ENCODE measurements around the gene C1QTNF1.
"Not testable (repeated sequence)": the region's sequence is repeated elsewhere in the genome, so short reads cannot be mapped to it uniquely, and the experiment has no call there.

Gene C1QTNF1

DNA sequence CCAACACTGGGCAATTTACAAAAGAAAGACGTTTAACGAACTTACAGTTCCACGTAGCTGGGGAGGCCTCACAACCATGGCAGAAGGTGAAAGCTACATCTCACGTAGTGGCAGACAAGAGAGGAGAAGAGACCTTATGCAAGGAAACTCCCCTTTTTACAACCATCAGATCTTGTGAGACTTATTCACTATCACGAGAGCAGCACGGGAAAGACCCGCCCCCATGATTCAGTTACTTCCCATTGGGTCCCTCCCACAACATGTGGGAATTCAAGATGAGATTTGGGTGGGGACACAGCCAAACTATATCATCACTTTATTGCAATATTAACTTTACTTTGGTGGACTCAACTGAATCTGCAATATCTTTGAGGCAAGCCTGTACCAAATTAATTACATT, 38.7 kb downstream of the C1QTNF1 start:
- no peak for DNase-seq

DNA sequence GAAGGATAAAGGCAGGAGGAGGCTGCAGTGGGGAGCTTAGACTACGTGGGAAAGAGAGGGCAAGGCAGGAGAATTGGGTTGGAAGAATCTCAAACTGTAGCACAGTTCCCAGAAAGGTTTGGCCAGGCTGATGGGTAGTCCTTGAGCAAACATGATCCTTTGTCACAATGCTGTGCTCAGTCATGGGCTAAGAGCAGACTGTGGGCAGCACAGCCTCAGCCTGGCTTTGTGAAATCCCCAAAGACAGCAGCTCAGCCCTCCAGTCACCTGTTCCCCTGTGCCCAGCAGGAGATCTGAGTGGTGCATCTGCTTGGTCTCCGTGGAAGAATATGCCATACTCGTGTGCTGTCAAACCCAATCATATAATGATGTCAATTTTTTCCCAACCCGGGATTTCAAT, 40.1 kb downstream of the C1QTNF1 start:
- DNase-seq, result no peak

DNA sequence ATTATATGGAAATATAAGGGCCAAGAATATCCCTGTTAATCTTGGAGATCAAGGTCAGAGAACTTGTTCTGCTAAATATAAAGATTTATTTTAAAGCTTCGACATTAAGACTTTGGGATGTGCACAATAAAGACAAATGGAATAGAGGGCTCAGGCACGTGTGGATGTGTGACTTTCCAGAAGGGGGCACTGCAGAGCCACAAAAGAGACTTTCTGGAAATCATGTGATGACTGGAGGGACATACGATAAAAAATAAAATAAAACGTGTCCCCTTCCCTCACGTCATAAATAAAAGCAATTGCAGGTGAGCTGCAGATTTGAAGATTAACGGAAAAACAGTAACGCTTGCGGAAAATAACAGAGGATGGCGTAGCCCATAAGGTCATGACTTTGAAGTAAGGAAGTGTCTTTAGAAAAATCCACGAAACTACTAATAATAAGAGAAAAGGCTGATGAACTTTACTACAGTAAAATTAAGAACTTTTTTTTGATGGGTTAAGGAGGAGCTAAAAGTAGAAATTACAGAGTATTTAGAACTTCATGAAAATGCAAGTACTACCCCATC, 41.2 kb downstream of the C1QTNF1 start:
- DNase-seq, result peak; percentile 77

DNA sequence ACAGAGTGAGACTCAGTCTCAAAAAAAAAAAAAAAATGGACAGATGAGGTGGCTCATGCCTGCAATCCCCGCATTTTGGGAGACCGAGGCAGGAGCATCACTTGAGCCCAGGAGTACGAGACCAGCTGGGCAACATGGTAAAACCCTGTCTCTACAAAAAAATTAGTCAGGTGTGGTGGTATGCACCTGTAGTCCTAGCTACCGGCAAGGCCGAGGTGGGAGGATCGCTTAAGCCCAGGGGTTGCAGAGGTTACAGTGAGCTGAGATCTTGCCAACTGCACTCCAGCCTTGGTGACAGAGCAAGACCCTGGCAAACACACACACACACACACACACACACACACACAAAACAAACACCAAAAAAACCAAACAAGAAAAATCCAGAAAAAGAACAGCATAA, 43.0 kb downstream of the C1QTNF1 start:
- no peak for DNase-seq

DNA sequence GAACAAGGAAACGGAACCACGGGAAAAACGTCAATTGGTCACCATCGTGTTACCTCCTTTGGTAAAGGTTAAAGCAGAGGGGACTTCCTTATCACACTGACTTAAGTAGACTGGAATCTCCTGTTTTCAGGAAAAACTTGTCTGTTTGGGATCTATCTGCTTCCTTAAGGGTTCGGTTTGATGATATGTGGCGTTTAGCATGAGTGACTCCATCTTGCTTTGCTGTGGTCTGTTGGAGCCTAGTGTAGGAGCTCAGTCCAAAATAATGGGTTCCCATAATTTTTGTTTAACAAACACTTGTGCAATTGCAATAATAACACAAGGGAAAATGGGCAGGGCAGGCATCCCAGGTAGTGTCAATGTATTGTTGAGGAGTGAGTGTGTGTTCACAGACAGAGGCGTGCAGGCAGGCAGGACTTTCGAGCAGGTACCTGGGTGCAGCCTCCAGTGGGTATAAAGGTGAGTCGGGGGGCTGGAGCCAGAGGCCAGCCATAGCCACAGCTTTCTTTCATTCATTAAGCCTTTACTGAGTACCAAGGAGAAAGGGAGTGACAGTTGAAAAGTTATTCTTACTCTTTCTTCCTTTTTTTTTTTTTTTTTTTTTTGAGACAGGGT, 46.4 kb downstream of the C1QTNF1 start:
- no peak for DNase-seq

DNA sequence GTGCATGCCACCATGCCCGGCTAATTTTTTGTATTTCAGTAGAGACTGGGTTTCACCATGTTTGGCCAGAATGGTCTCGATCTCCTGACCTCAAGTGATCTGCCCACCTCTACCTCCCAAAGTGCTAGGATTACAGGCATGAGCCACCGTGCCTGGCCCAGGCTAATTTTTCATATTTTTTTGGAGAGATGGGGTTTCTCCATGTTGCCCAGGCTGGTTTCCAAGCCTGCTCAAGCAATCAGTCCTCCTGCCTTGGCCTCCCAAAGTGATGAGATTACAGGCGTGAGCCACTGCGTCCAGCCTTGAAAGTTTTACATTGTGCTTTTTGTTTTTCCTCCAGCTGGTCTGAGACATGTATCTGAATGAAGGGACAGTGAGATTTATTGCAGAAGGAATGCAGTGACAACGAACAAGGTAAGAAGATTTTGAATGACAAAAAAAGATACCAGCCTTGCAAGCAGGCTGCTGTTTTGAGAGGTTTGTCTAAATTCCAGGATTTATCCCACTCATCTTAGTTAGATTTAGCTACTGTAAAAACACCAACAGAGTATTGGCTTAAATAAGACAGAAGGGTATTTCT, 47.3 kb downstream of the C1QTNF1 start:
- no peak for DNase-seq

DNA sequence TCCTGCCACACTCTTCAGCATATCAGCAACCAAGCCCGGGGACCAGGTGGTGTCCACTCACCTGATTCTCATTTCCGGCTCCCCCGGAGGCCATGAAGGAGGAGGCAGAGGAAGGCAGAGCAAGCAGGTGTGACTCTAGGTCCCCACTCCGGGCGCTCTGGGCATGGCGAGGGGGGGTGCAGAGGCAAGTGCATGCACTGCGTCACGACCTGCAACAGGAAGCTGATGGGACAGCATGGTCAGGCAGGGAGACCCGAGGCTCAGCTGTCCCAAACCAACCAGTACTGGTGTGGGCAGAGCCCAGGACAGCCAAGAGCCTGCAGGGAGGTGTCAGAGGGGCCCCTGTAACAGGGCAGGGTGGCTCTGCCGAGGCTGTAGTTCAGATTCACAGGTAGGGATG, 48.6 kb downstream of the C1QTNF1 start:
- DNase-seq, result no peak

DNA sequence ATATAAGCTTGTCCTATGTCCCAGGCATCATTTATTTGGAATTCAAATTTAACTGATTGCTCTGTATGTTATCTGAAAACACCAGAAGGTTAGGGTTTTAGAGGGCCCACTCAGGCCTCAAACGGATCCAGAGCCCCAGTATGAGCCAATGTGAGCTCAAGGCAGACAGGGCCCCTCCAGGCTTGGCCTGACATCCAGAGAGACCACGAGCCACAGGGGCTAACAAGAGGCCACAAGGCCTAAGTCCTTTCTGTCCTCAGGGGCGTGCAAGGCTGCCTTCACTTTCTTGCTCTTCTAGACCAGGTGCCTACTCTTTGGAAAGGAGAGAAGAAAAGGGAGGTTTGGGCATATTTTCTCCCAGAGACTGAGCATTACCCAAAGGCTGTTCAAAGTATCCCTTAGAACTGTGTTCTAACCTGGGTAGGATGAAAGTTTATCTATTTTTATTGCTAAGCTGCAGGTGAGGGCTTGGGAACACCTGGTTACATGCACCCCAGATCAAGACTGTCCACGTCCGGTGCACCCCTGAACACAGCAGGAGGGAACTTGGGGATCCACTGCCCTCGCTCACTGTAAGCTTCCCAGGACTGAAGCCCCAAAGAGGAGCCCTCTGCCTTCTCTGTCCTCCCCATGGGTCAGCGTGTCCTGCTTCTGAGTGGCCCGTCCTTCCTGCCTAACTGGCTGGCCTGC, 49.2 kb downstream of the C1QTNF1 start:
- DNase-seq, result no peak

DNA sequence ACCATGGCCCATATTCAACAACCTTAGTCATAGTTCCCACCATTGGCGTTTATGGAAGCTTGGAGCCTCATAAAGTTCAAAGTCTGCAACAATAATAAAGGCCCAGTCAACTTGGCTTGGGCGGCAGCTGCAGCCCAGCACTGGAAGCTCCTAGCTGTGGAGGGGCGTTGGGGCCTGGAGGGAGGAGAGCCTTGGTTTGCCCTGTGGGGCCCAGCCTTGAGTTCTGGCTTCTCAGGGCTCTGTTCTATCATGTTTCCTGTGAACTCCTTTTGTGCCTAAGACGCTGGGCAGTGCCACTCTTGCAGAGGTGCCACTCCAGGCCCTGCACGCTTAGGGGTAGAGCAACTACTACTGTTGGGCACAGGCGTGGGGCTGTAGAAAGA, 49.7 kb downstream of the C1QTNF1 start:
- DNase-seq, result no peak

DNA sequence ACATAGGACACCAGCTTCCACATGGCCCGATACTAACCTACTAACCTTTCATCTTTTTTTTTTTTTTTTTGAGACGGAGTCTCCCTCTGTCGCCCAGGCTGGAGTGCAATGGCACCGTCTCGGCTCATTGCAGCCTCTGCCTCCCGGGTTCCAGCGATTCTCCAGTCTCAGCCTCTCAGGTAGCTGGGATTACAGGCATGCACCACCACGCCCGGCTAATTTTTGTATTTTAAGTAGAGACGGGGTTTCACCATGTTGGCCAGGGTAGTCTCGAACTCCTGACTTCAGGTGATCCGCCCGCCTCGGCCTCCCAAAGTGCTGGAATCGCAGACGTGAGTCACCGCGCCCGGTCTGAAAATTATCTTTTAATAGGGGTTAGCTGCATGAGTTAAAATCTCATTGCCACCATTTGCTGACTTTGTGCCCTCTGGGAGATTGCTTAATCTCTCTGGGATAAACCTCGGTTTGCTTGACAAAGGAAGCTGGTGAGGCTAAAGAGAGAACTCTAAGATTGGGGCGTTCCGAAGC, 50.2 kb downstream of the C1QTNF1 start:
- not testable (repeated sequence) for DNase-seq

DNA sequence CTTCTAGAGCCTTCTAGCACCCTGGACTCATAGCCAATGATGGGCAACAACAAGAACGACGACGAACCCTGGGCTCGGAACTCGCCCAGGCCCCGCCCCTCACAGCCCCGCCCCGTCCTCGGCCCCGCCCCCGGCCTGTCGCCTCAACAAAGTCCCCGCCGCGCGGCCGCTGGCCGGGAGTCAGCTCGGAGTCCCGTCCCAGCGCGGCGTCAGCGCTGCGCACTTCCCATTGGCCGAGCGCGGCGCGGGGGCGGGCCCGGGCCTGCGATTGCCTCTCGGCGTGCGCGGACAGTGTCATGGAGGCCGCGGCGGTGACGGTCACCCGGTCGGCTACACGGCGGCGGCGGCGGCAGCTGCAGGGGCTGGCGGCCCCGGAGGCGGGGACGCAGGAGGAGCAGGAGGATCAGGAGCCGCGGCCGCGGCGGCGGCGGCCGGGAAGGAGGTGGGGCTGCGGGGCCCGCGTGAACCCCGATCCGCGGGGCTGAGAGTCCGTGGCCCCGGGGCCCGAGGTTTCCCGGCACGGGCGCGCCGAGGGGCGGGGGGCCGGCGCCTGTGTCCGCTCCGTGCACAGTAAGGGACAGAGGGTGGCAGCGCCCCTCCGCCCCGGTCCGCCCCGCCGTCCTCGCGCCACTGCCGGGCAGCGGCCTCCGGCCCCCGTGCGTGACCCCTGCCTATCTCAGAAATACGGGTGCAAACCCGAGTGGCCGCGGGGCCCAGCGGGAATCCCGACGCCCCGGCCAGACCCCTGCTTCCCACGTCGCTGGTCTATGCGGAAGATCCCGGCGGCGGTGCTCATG, 50.9 kb downstream of the C1QTNF1 start, which contains the start of gene ENGASE:
Gene ENGASE (plus strand): TSS at position 176 of the 797 bp plus-strand sequence. CDS start 121 bp downstream, at position 297.
- DNase-seq, result peak; percentile 96

DNA sequence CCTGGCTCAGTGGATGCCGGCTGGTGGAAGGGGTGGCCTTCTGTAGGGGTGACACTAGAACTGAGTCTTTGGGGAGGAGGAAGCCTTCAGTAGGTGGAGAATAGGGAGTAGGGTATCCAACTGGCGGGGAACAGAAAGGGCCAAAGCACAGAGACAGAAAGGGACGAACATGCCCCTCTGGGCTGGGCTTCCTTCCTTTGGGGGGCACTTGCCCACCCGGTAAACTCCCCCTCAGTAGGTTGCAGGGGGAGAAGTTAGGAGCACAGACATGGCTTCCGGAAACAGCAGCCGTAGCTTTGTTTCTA, 51.4 kb downstream of the C1QTNF1 start:
- DNase-seq, result peak; percentile 75

DNA sequence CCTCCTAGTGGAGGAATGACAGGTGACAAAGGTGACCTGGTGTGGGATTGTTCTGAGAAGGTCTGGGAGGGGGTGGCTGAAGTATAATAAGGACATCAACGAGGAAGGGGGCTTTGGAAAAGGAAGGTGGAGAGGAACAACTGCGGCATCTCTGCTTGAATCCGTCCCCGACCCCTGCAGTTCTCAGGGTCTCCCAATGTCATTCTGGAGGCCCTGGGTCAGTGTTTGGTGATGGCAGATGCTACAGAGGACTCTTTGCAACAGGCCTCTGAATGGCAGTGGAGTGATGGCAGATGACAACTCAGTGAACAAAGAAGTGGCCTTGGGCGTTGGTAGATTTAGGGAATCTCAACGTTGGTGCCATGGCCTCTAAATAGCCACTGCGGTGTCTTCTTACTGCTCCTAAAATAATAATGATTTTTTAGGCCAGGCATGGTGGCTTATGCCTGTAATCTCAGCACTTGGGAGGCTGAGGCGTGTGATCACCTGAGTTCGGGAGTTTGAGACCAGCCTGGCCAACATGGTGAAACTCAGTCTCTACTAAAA, 52.0 kb downstream of the C1QTNF1 start:
- DNase-seq, result no peak

DNA sequence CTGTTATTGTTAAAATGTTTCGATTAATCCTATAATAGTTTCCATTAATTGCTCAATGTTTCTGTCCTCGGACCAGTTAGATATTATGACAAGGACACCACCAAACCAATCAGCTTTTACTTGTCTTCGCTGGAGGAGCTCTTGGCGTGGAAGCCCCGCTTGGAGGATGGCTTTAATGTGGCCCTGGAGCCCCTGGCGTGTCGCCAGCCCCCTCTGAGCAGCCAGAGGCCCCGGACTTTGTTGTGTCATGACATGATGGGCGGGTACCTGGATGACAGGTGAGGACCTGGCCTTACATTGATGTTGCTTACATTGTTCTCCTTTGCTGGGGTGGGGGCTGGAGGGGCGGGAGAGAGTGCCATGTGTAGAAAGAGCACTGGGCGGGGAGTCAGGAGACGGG, 53.6 kb downstream of the C1QTNF1 start:
- no peak for DNase-seq

DNA sequence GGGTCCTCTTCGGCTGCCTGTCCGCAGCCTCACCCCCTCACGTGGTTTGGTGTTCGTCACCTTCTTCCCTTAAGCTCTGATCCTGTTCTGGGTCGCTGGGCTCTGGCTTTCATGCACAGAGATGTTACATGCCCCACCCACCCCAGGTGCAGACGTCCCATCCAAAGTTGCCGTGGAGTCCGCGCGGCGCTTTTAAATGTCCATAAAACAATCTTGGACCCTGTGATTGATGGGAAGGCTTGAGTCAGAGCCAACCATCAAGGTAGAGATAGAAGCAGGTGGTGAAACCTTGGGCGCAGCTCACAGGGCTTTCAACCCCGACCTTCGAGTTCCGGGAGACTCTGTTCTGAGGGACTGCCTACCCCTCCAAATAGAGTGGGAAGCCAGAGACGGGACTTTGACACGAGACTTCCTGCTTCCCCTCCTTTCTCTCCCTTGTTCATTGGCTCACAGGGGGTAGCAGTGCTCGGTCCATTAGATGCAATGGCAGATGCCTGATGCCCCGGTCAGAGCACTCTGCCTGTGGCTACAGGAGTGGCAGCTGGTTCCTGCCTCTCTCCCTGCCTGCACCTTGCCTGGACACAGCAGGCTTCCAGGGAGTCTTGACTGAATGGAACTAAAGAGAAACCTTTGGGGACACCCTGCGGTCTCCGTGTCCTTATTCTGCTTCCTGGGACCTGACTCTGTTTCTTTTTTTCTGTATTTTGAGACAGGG, 54.7 kb downstream of the C1QTNF1 start:
- no peak for DNase-seq

DNA sequence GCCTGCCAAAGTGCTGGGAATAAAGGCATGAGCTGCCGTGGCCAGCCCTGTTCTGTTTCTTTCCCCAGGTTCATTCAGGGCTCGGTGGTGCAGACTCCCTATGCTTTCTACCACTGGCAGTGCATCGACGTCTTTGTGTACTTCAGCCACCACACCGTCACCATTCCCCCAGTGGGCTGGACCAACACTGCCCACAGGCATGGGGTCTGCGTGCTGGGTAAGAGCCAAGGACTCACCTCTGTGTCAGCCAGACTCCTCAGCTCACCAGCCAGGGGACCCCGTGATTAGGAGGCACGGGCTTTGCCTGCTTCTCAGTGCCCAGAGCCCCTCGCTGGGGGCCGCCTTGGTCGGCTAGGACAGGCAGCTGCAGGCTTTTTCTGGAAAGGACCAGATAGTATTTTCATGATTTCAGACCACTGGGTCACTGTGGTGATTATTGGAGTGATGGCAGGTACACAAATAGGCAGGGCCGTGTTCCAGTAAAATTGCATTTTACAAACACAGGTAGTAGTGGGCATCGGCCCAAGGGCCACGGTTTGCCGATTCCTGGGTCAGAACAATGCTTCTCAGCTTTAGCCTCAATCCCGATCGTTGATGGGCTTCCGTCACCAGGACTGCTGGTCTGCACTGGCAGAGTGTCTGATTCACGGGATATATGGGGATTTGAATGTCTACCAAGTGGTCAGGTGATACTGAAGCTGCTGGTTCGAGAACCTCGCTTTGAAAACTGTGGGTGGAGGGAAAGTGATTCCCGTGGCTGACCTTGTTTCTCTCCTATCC, 55.6 kb downstream of the C1QTNF1 start:
- DNase-seq, result no peak

DNA sequence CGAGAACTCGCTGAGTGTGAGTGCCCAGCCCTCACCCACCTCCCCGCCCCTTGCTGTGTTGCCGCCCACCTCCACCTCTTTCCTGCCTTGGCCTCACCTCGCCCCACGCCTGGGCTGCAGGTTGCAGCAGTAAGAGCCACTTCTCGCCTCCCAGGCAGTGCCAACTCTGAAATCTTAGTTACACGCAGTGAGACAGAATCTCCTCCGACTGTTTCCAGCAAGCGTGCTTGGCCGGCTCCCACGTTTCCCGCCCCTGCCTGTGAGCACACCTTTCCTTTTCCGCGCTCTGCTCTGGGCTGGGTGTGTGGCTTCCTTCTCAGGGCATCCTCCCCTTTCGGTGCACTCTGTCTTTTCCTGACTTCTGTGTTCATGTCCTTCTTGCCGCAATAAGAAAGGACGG, 56.4 kb downstream of the C1QTNF1 start:
- no peak for DNase-seq

DNA sequence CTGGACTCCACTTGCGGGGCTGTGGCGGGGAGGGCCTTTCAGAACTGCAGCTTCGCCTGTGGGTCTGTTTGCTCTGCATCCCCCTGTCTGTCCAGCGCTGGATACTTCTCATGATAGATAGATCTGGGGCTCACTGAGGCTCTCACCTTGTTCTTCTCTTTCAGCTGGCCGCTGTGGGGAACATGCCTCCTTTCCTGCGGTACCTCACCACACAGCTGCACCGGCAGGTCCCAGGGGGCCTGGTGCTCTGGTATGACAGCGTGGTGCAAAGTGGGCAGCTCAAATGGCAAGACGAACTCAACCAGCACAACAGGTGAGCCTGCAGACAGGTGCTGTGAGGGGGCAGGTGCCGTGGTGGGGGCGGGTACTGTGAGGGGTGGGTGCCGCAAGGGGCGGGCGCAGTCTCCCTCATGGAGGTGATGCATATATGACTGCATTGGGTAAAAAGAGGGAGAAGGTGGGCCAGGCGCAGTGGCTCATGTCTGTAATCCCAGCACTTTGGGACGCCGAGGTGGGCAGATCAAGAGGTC, 56.9 kb downstream of the C1QTNF1 start:
- DNase-seq, result no peak

DNA sequence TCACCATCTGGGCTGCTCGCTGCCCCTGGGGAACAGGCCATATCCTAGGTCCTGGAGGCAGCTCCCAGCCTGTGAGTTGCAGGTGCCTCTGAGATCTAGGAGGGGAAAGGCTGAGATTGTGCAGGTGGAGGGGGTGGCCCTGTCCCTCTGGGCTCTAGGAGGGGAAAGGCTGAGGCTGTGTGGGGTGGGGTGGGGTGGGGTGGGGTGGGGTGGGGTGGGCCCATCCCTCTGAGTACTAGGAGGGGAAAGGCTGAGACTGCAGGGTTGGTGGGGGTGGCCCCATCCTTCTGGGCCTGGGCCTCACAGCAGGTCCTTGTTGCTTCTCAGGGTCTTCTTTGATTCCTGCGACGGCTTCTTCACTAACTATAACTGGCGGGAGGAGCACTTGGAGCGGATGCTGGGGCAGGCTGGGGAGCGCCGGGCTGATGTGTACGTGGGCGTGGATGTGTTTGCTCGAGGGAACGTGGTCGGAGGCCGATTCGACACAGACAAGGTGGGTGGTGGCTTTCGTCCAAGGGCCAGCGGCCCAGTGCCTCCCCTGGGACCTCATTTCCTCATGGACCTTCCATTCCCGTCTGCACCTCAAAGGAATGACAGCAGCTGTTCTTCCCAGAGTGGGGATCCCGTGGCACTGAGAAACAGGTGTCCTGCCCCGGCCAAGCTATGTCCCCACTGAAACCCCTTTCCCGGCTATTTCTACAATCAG, 57.8 kb downstream of the C1QTNF1 start:
- DNase-seq, result no peak

All from activated CD8-positive, alpha-beta memory T cell treated with anti-CD3 and anti-CD28 coated beads for 24 hours (primary cell).